ENCODE data around the gene SERPINA5. TPM values are rescaled to one million over a fixed set of nuclear protein-coding genes. Genes with fewer than 3 reads are reported as not detected.

SERPINA5 gene
- total RNA-seq, 1 experiment from 2014 or later: 3.0 TPM

GRCh38 chr14:94586635-94587034 is 5.4 kb downstream of the SERPINA5 start:
- RAD21 ChIA-PET (ENCODE audit: low non-redundant PET in 1 of 2, low total read pairs in 2 of 2, uncharacterized antibody in 2 of 2, unreplicated experiment in 2 of 2): no interaction called here
- intact Hi-C loops (cut with micrococcal nuclease): no loop called here
- Histone ChIP-seq H3K4me1 (ENCODE audit: control insufficient read depth in 1 of 2, insufficient read depth in 2 of 2, low read length in 2 of 2) (peaks cover 0 to under 1% of the 10 kb centered on the region in 2 experiments; a peak in 2 of 4 replicates), H3K9ac (ENCODE audit: low read length) (no peak overlapping the region), H3K4me3 (replicated peaks in 1 of 2; ENCODE audit: low read depth in 1 of 2, low read length in 2 of 2) (no peak overlapping the region), H3K9me3 (ENCODE audit: control insufficient read depth in 1 of 2, insufficient read depth in 1 of 2, low read depth in 1 of 2, low read length in 2 of 2) (no peaks in the 10 kb centered on the region), H3K4me2 (ENCODE audit: low read length) (no peak overlapping the region), H3K9me2 (ENCODE audit: insufficient read depth) (no peaks in the 10 kb centered on the region), H3K36me3 (ENCODE audit: control insufficient read depth in 1 of 2, insufficient read depth in 2 of 2, low read length in 2 of 2) (no peaks in the 10 kb centered on the region), H4K20me1 (ENCODE audit: insufficient read depth) (no peaks in the 10 kb centered on the region), H3K27me3 (ENCODE audit: insufficient read depth, low read length) (no peaks in the 10 kb centered on the region), H3K27ac (ENCODE audit: low read depth, low read length) (no peak overlapping the region), H2AFZ (ENCODE audit: low read depth, low read length, poor library complexity, severe bottlenecking) (no peak overlapping the region), H3K79me2 (ENCODE audit: insufficient read depth, low read length) (no peaks in the 10 kb centered on the region)
- POLR2A ChIA-PET: no interaction called here
- ATAC-seq (no peak), DNase-seq (ENCODE audit: low read depth, low spot score) (no peak)
- CTCF ChIA-PET: no interaction called here
- no peak for TF ChIP-seq REST (IDR thresholded peaks at IDR 0.05; ENCODE audit: low read depth)
- TF ChIP-seq SRF (IDR thresholded peaks at IDR 0.05; ENCODE audit: low read depth): no peak
- no peak for TF ChIP-seq POLR2A (IDR thresholded peaks at IDR 0.05; ENCODE audit: borderline replicate concordance, extremely low read depth, insufficient read depth, insufficient read length)
- no peak for TF ChIP-seq ZNF274 (IDR thresholded peaks at IDR 0.05; ENCODE audit: low read depth, low read length)
- no peak for TF ChIP-seq TCF7L2 (IDR thresholded peaks at IDR 0.05; ENCODE audit: borderline replicate concordance, extremely low read depth, insufficient read depth, insufficient read length)
- no peak for TF ChIP-seq FOSL1 (IDR thresholded peaks at IDR 0.05; ENCODE audit: low read depth)
- TF ChIP-seq JUND (IDR thresholded peaks at IDR 0.05): no peak
- no peak for TF ChIP-seq SP1 (IDR thresholded peaks at IDR 0.05; ENCODE audit: low read depth)
- no peak for TF ChIP-seq EZH2 (IDR thresholded peaks at IDR 0.05)
- no peak for TF ChIP-seq CBX3 (IDR thresholded peaks at IDR 0.05; ENCODE audit: low read depth)
- TF ChIP-seq CTCF (IDR thresholded peaks at IDR 0.05 in 2 of 3, conservative IDR thresholded peaks at IDR 0.05 in 1 of 3; ENCODE audit: borderline replicate concordance in 1 of 3, insufficient read depth in 1 of 3, low read depth in 2 of 3, low read length in 2 of 3): no peak
- TF ChIP-seq RAD21 (IDR thresholded peaks at IDR 0.05; ENCODE audit: low read depth): no peak
- TF ChIP-seq POLR2AphosphoS5 (IDR thresholded peaks at IDR 0.05; ENCODE audit: low read depth, low read length): no peak
- no peak for TF ChIP-seq MAX (IDR thresholded peaks at IDR 0.05)
- BruUV-seq (replicated peaks): no TSS peak
